Activated CD4-positive, alpha-beta T cell treated with anti-CD3 and anti-CD28 coated beads for 36 hours (primary cell): ENCODE measurements around the gene MT2A. TPM values are rescaled to one million over a fixed set of nuclear protein-coding genes. Genes with fewer than 3 reads are reported as not detected.

Experiments
- ATAC-seq: fragments of 200-7000 bp; cut with Tn5 transposase; one replicate; pipeline ENCODE4 v1.10.0; 2021; ENCODE audit warnings: mild to moderate bottlenecking, moderate library complexity
- CTCF ChIA-PET: fragments of 350-600 bp; sonication (Branson Sonifier 250); formaldehyde crosslinking; loops from one replicate; lab custom pipeline; 2021; ENCODE audit warnings: antibody characterized with exemption; lab: Charles Lee
- POLR2A ChIA-PET: fragments of 350-600 bp; sonication (Branson Sonifier 250); formaldehyde crosslinking; loops from one replicate; lab custom pipeline; 2021; ENCODE audit warnings: antibody characterized with exemption, inconsistent platforms; lab: Charles Lee
- DNase-seq: peaks from one replicate; pipeline ENCODE4 v3.0.0-alpha.2; 2020
- H3K27ac Mint-ChIP-seq: one replicate; pipeline ENCODE4 v1.8.0; 2021; ENCODE audit warnings: mixed read lengths
- H3K27me3 Mint-ChIP-seq: one replicate; pipeline ENCODE4 v1.8.0; 2021; ENCODE audit warnings: mixed read lengths
- H3K36me3 Mint-ChIP-seq: one replicate; pipeline ENCODE4 v1.8.0; 2021; ENCODE audit warnings: low read depth, mixed read lengths
- H3K4me1 Mint-ChIP-seq: one replicate; pipeline ENCODE4 v1.8.0; 2021; ENCODE audit warnings: mixed read lengths
- H3K4me3 Mint-ChIP-seq: one replicate; pipeline ENCODE4 v1.8.0; 2021; ENCODE audit warnings: mild to moderate bottlenecking, moderate library complexity, mixed read lengths
- H3K9me3 Mint-ChIP-seq: one replicate; pipeline ENCODE4 v1.8.0; 2021; ENCODE audit warnings: low read depth, mixed read lengths
- intact Hi-C, 2 experiments: fragments of 100-400 bp; cut with DNase I in 1 of 2; cut with micrococcal nuclease in 1 of 2; formaldehyde crosslinking; loops; one replicate each; pipeline versions ENCODE4 v1.14.2 to v1.15.1; 2022 to 2024; cut with DNase I, micrococcal nuclease
- total RNA-seq, 2 experiments: library from RNA; stranded (reverse); gene quantifications; one replicate each; pipeline ENCODE4 v1.2.3, GENCODE V29; 2021

Gene MT2A
- total RNA-seq = 100 to 1,000 TPM; 114 to 380 TPM

GRCh38 chr16:56608043-56608875, at the start of gene MT2A:
TSS of gene MT2A (plus strand) at chr16:56608584. CDS start at chr16:56608656, 72 bp downstream.
- Mint-ChIP-seq H3K36me3 (peaks cover 7% of the 10 kb centered on the region), H3K27ac (peak within 1 kb of the TSS; percentile 98), H3K9me3 (no peaks in the 10 kb centered on the region), H3K4me3 (peak within 1 kb of the TSS; percentile 97), H3K27me3 (no peaks in the 10 kb centered on the region), H3K4me1 (peaks cover 56% of the 10 kb centered on the region)
- ATAC-seq (peak; percentile 66), DNase-seq (peak; percentile 97)
- intact Hi-C loops = loop anchor here (1.0 to 10.0 kb wide), 11 partner anchors 17 to 927 kb away; partner anchors contain the start of genes MT1F (in 2 of the 2), MT1X (in 2 of the 2), CCDC102A (in 1 of the 2) and HERPUD1 (in 1 of the 2)
- ChIA-PET CTCF (interaction anchor here (1.0 to 1.7 kb wide), 4 partner anchors 10 to 94 kb away, joined by 3 to 9 read pairs (median 4); partner anchors contain the start of gene MT1E), POLR2A (interaction anchor here (0.6 to 3.7 kb wide), 9 partner anchors 9 to 75 kb away, joined by 3 to 31 read pairs (median 4); partner anchors contain the start of genes MT1E, MT1H and MT1X)

DNA sequence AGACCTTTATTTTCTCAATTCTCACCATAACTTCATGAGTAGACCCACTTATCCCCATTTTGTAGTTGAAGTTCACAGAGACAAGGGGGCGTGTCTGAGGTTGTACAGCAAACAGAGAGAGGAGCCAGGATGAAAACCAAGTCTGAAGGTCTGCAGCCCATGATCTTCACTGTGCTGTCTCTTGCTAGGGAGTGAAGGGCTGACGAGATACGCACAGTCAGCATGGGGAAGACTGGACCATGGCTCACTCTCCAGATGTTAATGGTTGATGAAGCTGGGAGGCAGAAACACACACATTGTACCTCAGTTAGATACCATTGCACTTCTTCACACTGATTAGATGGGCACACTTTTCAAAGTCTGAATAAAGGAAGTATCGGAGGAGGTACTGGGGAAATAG, 49.3 kb upstream of the MT2A start:
- Mint-ChIP-seq H3K4me1 (no peaks in the 10 kb centered on the region), H3K9me3 (no peaks in the 10 kb centered on the region), H3K27me3 (peaks cover 9% of the 10 kb centered on the region), H3K4me3 (no peak overlapping the region), H3K27ac (no peak overlapping the region), H3K36me3 (no peaks in the 10 kb centered on the region)
- intact Hi-C loops = no loop called here
- CTCF ChIA-PET = interaction anchor here (0.5 kb wide), 1 partner anchor 143 kb away, joined by 5 read pairs; no protein-coding TSS in a partner anchor
- POLR2A ChIA-PET = no interaction called here
- no peak for DNase-seq
- no peak for ATAC-seq

- CTCF ChIA-PET = interaction anchor here (1.0 kb wide), 1 partner anchor 64 kb away, joined by 3 read pairs; no protein-coding TSS in a partner anchor
- Mint-ChIP-seq H3K27me3 (peaks cover 9% of the 10 kb centered on the region), H3K36me3 (no peaks in the 10 kb centered on the region), H3K4me1 (no peaks in the 10 kb centered on the region), H3K27ac (no peak overlapping the region), H3K4me3 (no peak overlapping the region), H3K9me3 (no peaks in the 10 kb centered on the region)
- POLR2A ChIA-PET = no interaction called here
- no peak for ATAC-seq
- intact Hi-C loops = no loop called here
- no peak for DNase-seq
These were observed 47.9 kb upstream of the MT2A start for GRCh38 chr16:56560447-56560846.

GRCh38 chr16:56561126-56561525, 47.3 kb upstream of the MT2A start:
- Mint-ChIP-seq H3K4me3 (no peak overlapping the region), H3K27me3 (peaks cover 9% of the 10 kb centered on the region), H3K4me1 (no peaks in the 10 kb centered on the region), H3K36me3 (no peaks in the 10 kb centered on the region), H3K9me3 (no peaks in the 10 kb centered on the region), H3K27ac (no peak overlapping the region)
- POLR2A ChIA-PET = no interaction called here
- CTCF ChIA-PET = interaction anchor here (1.0 to 1.1 kb wide), 2 partner anchors 35 to 65 kb away, joined by 3 read pairs; no protein-coding TSS in a partner anchor
- intact Hi-C loops = no loop called here
- DNase-seq = no peak
- no peak for ATAC-seq

DNA sequence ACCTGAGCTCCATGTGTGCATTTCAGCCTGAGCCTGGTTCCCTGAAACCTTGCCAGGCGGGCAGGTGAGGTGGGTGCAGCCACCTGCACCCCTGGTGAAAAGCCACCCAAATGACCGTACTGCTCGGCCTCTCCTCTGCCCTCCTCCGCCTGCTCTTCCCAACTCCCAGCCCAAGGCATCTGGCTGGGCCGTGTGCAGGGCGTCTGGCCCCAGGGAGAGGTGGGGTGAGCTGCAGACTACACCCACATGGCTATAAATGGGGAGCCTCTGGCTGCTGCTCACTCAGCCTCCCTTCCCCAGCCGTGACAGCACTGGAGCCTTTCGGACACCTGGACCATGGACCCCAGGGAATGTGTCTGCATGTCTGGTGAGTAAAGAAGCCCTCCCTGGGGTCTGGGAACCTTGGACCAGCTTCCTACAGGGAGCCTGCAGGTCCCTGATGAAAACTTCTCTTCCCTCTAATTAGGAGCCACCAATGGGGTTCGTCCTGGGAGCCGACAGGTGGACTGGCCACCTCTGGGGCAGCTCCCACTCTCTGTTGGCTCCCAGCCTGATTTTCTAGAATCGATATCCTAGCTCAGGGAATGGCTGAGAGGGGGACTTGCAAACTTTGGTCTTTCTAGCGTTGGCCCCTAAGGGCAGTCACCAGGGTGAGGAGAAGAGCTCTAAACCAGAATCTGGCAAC, 43.4 kb upstream of the MT2A start, which contains the start of gene MT4:
MT4 (plus strand) TSS at position 281 of the 685 bp plus-strand sequence; CDS start at position 337, 56 bp downstream.
- intact Hi-C loops = no loop called here
- H3K9me3 Mint-ChIP-seq = no peaks in the 10 kb centered on the region
- H3K36me3 Mint-ChIP-seq = no peaks in the 10 kb centered on the region
- ATAC-seq (no peak), DNase-seq (no peak)
- peaks cover 7% of the 10 kb centered on the region for H3K27me3 Mint-ChIP-seq
- H3K4me1 Mint-ChIP-seq = no peaks in the 10 kb centered on the region
- H3K4me3 Mint-ChIP-seq = no peak within 1 kb of the TSS
- CTCF ChIA-PET = interaction anchor here (0.9 to 1.5 kb wide), 4 partner anchors 12 to 137 kb away, joined by 3 to 7 read pairs (median 5); no protein-coding TSS in a partner anchor
- POLR2A ChIA-PET = no interaction called here
- H3K27ac Mint-ChIP-seq = no peak within 1 kb of the TSS

DNA sequence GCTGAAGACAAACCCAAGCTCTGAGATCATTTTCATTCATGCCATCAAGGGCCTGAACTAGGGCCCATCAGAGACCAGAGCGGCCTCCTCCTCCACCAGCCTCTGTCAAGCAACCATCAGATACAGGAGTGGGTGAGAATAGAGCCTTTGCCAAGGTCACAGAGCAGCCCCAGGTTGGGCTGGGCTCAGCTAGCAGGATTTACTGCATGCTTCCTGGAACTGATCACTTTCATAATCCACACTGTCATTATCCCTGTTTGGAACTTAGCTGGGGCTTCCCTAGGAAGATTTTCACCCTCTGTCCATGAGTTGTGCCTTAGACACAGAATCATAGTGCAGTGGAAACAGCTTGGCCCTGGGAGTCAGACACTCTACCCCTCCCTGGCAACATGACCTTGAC, 38.4 kb upstream of the MT2A start:
- CTCF ChIA-PET = interaction anchor here (0.8 to 0.9 kb wide), 2 partner anchors 132 to 160 kb away, joined by 3 read pairs; no protein-coding TSS in a partner anchor
- Mint-ChIP-seq H3K9me3 (peaks cover 4% of the 10 kb centered on the region), H3K27ac (no peak overlapping the region), H3K4me1 (no peaks in the 10 kb centered on the region), H3K36me3 (no peaks in the 10 kb centered on the region), H3K27me3 (no peaks in the 10 kb centered on the region), H3K4me3 (no peak overlapping the region)
- POLR2A ChIA-PET = no interaction called here
- DNase-seq (no peak), ATAC-seq (no peak)
- intact Hi-C loops = loop anchor here in 1 of 2 experiments (10.0 kb wide), 1 partner anchor 275 kb away; no protein-coding TSS in a partner anchor

- Mint-ChIP-seq H3K4me1 (no peaks in the 10 kb centered on the region), H3K4me3 (no peak overlapping the region), H3K9me3 (peaks cover 6% of the 10 kb centered on the region), H3K27ac (no peak overlapping the region), H3K27me3 (no peaks in the 10 kb centered on the region), H3K36me3 (no peaks in the 10 kb centered on the region)
- no peak for DNase-seq
- ATAC-seq = no peak
- POLR2A ChIA-PET = no interaction called here
- CTCF ChIA-PET = interaction anchor here (0.5 to 1.1 kb wide), 2 partner anchors 11 to 513 kb away, joined by 3 read pairs; no protein-coding TSS in a partner anchor
- intact Hi-C loops = loop anchor here in 1 of 2 experiments (10.0 kb wide), 1 partner anchor 273 kb away; no protein-coding TSS in a partner anchor
These were observed 36.9 kb upstream of the MT2A start for GRCh38 chr16:56571525-56571924.

DNA sequence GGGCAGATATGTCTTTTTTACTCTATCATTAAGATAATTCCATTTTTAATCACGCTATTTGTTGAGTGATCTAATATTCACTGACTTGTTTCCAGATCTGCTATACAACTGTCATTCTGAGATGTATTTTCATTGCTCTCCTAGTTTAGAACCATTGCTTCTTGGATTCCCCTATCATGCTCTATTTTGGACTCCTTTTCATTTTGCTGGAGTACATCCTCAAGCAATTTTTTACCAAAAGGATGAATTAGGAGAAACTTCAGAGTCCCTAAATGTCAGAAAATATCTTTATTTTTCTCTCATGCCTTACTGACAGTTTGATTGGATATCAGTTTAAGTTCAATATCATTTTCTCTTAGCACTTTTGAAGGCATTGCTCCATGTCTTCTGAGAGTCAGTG, 33.8 kb upstream of the MT2A start:
- H3K27ac Mint-ChIP-seq = no peak overlapping the region
- H3K4me3 Mint-ChIP-seq = no peak overlapping the region
- H3K9me3 Mint-ChIP-seq = peaks cover 6% of the 10 kb centered on the region
- ATAC-seq (no peak), DNase-seq (no peak)
- intact Hi-C loops = loop anchor here (5.0 to 10.0 kb wide), 3 partner anchors 68 to 270 kb away; partner anchors contain the start of gene MT1X (in 1 of the 2)
- H3K4me1 Mint-ChIP-seq = peaks cover 4% of the 10 kb centered on the region
- ChIA-PET CTCF (interaction anchor here (4.8 kb wide), 1 partner anchor 127 kb away, joined by 74 read pairs; no protein-coding TSS in a partner anchor), POLR2A (no interaction called here)
- no peaks in the 10 kb centered on the region for H3K27me3 Mint-ChIP-seq
- H3K36me3 Mint-ChIP-seq = no peaks in the 10 kb centered on the region

DNA sequence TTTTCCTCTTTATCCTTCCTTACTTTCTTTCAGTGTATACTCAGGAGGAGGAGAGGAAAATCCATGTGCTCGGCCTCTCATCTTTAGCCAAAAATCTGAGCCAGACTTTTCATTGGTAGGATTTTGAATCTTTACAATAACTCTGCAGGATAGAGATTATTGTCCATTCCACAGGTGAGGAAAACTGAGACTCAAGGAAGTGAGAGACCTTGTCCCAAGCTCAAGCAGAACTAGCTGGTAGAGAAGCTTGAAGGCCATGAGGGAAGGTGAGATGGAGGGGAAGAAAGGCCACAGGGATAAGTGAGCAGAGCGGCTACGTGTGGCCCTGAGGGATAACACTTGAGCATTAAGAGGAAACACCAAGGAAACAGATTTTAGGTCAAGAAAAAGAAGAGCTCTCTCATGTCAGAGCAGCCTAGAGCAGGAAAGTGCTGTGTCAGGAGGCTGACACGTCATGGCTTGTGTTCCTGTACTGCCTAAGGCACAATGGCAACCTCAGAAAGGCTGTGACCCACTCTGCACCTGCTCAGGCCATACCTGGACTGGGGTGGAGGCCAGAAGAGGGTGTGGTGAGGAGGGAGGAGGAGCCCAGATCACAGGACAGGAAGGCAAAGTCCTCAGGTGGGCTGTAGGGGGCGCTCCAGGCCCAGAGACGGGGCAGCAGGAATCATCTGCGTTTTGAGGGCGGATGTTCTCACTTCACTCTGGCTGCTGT, 31.6 kb upstream of the MT2A start:
- Mint-ChIP-seq H3K36me3 (no peaks in the 10 kb centered on the region), H3K4me3 (no peak overlapping the region), H3K27me3 (no peaks in the 10 kb centered on the region), H3K4me1 (peaks cover 4% of the 10 kb centered on the region), H3K27ac (peak overlapping the region; percentile 70), H3K9me3 (peaks cover 6% of the 10 kb centered on the region)
- POLR2A ChIA-PET = interaction anchor here (1.5 kb wide), 1 partner anchor 125 kb away, joined by 4 read pairs; no protein-coding TSS in a partner anchor
- ATAC-seq (peak; percentile 100), DNase-seq (peak; percentile 95)
- intact Hi-C loops = loop anchor here (1.0 to 10.0 kb wide), 12 partner anchors 24 to 293 kb away; partner anchors contain the start of genes MT1X (in 2 of the 2), MT1E (in 1 of the 2), MT1F (in 1 of the 2) and MT2A (in 1 of the 2)
- CTCF ChIA-PET = interaction anchor here (0.6 to 4.8 kb wide), 35 partner anchors 8 to 354 kb away, joined by 3 to 74 read pairs (median 4); partner anchors contain the start of gene MT1F

DNA sequence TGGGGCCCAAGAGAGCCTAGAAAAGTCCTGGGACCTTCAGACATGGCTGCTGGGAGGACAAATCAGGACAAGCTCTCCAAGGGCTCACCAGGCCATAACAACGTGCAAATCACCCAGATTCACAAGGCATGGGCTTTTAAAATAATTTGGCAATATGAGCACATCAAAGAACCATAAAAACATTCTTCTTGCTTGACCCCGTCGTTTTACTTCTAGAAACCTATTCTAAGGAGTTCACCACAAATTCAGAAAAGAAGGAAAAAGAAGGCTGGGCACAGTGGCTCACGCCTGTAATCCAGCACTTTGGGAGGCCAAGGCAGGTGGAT, 31.1 kb upstream of the MT2A start:
- no peaks in the 10 kb centered on the region for H3K36me3 Mint-ChIP-seq
- H3K4me1 Mint-ChIP-seq = peaks cover 4% of the 10 kb centered on the region
- H3K27ac Mint-ChIP-seq = peak overlapping the region; percentile 70
- H3K27me3 Mint-ChIP-seq = no peaks in the 10 kb centered on the region
- ATAC-seq (no peak), DNase-seq (no peak)
- CTCF ChIA-PET = interaction anchor here (0.6 to 4.8 kb wide), 24 partner anchors 8 to 347 kb away, joined by 3 to 74 read pairs (median 4); partner anchors contain the start of gene MT1F
- H3K4me3 Mint-ChIP-seq = no peak overlapping the region
- H3K9me3 Mint-ChIP-seq = peaks cover 6% of the 10 kb centered on the region
- intact Hi-C loops = loop anchor here (1.0 to 10.0 kb wide), 12 partner anchors 23 to 292 kb away; partner anchors contain the start of genes MT1X (in 2 of the 2), MT1E (in 1 of the 2), MT1F (in 1 of the 2) and MT2A (in 1 of the 2)
- POLR2A ChIA-PET = interaction anchor here (1.5 kb wide), 1 partner anchor 125 kb away, joined by 4 read pairs; no protein-coding TSS in a partner anchor
